NB4 (cell line): ENCODE results near the gene CDHR3.

Source experiments
- MYC ChIP-seq: IDR thresholded peaks from 2 replicates; pipeline ENCODE4 v1.6.1; 2011; ENCODE audit warnings: low read depth, low read length
- POLR2A ChIP-seq: IDR thresholded peaks from 2 replicates; pipeline ENCODE4 v1.6.1; 2011; ENCODE audit warnings: mild to moderate bottlenecking; ENCODE audit not compliant: insufficient read length; ENCODE audit errors: extremely low read depth
- TF ChIP-seq, protein P1 (sequence below): IDR thresholded peaks from one replicate; pipeline ENCODE4 v1.5.1; 2012; ENCODE audit warnings: low read depth, low read length
- TF ChIP-seq, protein P2 (sequence below): IDR thresholded peaks from 2 replicates; pipeline ENCODE4 v1.6.1; 2011; ENCODE audit warnings: low read depth, low read length

DNA sequence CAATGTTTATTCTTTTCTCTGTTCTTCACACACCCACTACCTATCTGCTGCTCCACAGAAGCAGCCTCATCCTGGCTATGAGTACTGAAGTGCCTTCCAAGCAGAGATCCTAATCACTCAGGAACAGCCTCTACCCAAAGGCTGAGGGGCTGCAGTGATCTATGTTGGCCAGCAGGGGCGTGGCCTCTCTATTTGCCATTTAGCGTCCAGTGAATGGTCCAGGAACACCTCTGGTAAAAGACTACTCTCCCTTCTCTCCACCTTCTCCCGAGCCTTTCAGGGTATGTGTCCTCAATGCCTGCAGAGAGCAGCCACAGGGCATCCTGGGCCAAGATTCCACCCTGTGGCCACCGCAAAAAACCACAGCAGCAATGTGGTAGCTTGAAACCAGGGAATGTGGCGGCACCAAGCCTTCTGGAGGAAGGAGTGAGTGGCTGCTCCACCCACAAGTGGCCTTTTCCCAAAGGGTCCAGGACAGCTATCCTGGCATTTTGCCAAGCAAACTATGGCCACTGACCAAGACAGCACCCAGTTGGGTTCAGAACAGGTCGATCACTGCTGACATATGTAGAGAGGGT lies 78.2 kb downstream of the CDHR3 start:
- TF ChIP-seq, protein P1, sequence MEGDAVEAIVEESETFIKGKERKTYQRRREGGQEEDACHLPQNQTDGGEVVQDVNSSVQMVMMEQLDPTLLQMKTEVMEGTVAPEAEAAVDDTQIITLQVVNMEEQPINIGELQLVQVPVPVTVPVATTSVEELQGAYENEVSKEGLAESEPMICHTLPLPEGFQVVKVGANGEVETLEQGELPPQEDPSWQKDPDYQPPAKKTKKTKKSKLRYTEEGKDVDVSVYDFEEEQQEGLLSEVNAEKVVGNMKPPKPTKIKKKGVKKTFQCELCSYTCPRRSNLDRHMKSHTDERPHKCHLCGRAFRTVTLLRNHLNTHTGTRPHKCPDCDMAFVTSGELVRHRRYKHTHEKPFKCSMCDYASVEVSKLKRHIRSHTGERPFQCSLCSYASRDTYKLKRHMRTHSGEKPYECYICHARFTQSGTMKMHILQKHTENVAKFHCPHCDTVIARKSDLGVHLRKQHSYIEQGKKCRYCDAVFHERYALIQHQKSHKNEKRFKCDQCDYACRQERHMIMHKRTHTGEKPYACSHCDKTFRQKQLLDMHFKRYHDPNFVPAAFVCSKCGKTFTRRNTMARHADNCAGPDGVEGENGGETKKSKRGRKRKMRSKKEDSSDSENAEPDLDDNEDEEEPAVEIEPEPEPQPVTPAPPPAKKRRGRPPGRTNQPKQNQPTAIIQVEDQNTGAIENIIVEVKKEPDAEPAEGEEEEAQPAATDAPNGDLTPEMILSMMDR = peak; percentile 98
- no peak for TF ChIP-seq POLR2A
- TF ChIP-seq MYC = no peak
- TF ChIP-seq, protein P2, sequence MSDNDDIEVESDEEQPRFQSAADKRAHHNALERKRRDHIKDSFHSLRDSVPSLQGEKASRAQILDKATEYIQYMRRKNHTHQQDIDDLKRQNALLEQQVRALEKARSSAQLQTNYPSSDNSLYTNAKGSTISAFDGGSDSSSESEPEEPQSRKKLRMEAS = no peak
